C1 segment of cervical spinal cord (tissue), 14 donors: ENCODE measurements around the gene ZNF135.

Experiments used
- DNase-seq, 14 donors: peaks; one replicate each; lab custom pipeline; 2025; lab: John Stamatoyannopoulos, UW

Gene ZNF135

DNA sequence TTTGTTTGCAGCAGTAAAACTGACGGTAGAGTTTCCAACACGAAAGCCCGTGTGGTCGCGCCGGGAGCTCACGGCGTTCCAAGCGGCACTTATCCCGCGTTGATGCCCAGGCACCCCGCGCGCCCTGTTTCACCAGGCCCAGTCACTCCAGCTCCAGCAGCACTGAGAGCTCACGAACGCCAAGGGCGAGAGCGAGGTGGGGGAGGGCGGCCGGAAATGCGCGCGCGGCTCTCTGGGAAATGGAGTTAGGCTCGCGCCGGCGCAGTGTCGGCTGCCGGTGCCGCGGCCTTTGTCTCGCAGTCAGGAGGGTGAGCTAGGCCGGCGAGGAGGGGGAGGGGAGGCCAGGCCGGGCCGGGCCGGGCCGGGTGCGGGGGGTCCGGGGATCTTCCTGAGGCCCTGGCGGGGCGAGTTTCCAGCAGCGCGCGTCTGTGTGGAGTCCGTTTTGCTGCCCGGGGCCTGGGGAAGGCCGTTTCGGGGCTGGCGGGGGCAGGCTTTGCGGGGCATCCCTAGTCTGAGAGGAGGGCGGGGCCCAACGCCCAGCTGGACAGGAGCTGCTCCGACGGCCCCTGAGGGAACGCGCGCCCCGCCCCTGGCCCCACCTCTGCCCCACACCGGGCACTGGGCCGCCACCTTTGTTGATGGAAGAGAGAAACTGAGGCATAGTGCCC, at the start of gene ZNF135:
TSS of gene ZNF135 (plus strand) at position 280 of the 668 bp plus-strand sequence. CDS start 721 bp downstream, outside the sequence.
- DNase-seq, result peak; percentile 46 to 94 (median 88)

- no peak for DNase-seq
Measured at GRCh38 chr19:58009301-58009665, 49.8 kb upstream of the ZNF135 start.

GRCh38 chr19:58009666-58010301, 49.3 kb upstream of the ZNF135 start:
- DNase-seq, result peak; percentile 20 to 93 (median 82)

DNA sequence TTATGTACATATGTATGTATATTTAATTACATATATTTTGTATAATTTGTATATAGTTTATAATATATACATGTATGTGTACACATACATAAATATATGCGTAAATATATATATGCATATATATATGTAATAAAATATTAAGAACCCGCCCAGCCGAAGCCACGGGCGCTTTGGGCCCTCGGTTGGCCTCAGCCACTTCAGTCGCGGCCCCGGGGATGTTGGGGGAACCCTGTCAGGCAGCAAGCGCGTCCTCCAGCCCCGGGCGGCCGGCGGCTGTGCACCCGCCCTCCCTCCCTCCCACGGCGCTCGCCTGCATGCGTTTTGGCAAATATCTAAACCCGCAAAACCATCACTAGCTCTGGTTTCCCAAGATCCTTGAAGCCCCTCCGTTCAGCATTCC, 48.6 kb upstream of the ZNF135 start:
- no peak for DNase-seq

GRCh38 chr19:58014141-58014540, 44.9 kb upstream of the ZNF135 start:
- no peak for DNase-seq

DNA sequence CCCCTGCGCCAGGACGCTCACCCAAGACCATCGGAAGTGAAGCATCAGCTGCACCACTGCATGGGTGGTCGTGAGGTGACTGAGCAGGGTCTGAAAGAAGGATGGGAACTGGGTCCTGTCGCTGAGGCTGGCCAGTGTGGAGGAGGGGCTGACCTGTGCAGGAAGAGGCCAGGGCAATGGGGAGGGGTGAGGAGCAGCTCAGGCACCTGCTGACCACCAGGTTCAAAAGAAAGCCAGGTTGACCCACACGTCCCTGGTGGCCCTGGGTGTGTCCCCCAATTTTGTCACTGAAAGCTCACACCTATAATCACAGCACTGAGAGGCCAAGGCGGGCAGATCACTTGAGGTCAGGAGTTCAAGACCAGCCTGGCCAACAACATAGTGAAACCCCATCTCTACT, 39.0 kb upstream of the ZNF135 start:
- no peak for DNase-seq

DNA sequence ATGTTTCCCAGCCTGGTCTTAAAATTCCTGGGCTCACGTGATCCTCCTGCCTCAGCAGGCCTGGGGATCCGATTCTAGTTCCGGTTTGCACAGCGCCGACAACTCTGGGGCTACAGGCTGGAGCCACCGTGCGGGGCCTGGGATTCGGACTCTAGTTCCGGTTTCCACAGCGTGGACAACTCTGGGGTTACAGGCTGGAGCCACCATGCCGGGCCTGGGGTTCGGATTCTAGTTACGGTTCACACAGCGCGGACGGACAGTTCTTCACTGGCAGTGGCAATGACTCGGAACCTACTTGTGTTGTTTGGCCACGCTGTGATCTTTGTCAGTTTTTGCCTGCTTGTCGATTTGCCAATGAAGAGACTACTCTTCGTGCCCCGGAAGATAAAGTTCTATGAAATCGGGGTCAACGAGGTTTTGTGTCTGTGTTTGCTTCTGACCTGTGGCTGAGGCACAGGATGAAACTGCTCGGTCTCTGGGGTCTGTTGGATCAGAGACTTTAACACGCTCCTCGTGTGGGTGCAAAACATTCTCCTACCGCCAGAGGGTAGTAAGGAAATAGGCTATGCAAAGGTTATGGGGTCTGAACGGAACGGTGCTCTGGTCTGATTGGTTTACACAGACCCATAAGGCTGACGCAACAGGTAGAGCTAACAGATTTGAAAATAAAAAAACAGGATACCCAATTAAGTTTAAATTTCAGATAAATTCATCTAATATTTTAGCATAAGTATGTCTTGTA, 37.4 kb upstream of the ZNF135 start:
- DNase-seq, result peak in 11 of 14 donors; percentile 4 to 58 (median 14)

DNA sequence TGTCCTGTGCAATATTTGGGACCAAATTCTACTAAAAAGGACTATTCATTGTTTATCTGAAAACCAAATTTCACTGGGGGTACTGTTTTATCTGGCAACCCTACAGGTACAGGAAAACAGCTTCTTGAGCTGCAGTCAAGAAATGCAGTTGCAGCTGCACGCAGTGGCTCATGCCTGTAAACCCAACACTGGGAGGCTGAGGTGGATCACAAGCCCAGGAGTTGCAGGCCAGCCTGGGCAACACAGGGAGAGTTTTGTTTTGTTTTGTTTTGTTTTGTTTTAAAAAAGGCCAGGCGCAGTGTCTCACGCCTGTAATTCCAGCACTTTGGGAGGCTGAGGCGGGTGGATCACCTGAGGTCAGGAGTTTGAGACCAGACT, 36.8 kb upstream of the ZNF135 start:
- DNase-seq, result no peak

GRCh38 chr19:58024661-58025060, 34.4 kb upstream of the ZNF135 start:
- DNase-seq, result no peak

GRCh38 chr19:58033741-58034476, 25.2 kb upstream of the ZNF135 start, which contains the start of gene ZSCAN1:
Gene ZSCAN1 (plus strand): TSS chr19:58034025. CDS start chr19:58037837, 3,812 bp downstream.
- DNase-seq, result peak; percentile 31 to 91 (median 80)

DNA sequence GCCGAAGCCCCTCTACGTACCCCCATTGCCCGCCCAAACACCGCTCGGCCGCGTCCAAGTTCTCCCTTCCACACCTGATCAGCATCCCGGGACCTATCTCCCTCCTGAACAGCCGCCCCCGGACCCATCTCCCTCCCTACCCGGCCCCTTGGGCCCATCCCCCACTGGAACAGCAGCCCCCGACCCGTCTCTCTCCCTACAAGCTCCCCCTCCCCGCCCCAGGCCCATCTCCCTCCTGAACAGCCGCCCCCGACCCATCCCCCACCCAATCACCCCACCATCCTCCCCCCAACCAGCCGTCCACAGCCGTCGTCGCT, 24.6 kb upstream of the ZNF135 start:
- peak in 1 of 14 donors; percentile 8 for DNase-seq

GRCh38 chr19:58035863-58036262, 23.2 kb upstream of the ZNF135 start:
- DNase-seq, result no peak

DNA sequence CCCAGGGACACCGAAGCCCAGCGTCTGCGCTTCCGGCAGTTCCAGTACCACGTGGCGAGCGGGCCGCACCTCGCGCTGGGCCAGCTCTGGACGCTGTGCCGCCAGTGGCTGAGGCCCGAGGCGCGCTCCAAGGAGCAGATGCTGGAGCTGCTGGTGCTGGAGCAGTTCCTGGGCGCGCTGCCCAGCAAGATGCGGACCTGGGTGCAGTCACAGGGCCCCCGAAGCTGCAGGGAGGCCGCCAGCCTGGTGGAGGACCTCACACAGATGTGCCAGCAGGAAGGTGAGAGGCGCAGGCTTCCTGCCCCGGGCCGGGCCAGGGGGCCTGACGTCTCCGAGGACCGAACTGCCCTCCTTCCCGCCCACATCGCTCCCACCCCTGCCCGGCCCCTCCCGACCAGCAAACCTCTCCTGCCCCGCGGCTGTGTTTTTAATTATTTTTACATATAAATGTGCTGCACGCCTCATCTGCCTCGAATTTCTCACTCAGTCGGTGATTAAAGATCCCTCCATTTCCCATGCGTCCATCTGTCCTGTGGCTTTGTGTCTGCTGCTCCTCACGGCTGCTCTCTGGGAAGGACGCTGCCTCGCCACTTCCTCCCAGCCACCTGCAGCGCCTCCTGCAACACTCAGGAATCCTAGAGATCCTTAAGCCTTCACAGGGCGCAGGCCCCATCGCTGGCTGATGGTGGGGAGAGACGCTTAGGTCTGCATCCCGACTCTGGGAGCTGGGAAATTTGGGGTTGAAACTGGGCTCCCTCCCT, 21.0 kb upstream of the ZNF135 start:
- peak in 7 of 14 donors; percentile 0 to 58 (median 16) for DNase-seq

GRCh38 chr19:58038688-58039204, 20.3 kb upstream of the ZNF135 start:
- DNase-seq, result no peak

DNA sequence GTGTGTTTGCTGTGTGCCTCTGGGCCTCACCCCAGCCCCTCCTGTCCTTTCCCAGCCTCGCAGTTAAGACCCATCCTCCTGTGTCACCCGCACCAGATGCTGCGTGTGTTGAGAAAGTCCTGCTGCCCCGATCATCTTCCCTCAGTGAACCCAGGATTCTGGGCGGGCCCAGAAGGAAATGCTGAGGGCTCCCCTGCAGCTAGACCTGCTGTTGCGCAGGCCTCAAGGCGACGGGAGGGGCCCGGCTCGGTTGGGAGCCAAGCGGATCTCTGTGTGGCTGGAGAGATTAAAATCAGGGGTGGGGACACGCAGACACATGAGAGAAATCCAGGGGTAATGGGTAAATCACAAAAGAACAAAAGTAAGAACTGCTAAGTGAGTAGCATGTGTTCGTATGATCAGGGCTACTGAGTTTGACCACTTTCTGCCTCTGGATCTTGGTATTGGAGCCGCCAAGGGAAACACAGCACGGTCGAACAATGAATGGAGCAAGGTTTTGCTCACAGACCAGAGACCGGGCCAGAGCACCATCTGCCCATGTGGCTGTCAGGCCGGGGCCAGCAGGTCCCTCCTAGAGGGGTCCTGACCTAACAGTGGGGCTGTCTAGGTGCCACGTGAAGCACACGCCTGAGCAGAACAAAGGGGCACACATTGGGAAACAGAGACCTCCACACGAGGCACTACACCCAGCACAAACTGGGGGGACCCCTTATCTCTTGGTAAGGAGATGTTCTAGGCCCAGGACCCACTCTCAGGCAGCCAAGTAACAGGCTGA, 18.1 kb upstream of the ZNF135 start:
- no peak for DNase-seq

DNA sequence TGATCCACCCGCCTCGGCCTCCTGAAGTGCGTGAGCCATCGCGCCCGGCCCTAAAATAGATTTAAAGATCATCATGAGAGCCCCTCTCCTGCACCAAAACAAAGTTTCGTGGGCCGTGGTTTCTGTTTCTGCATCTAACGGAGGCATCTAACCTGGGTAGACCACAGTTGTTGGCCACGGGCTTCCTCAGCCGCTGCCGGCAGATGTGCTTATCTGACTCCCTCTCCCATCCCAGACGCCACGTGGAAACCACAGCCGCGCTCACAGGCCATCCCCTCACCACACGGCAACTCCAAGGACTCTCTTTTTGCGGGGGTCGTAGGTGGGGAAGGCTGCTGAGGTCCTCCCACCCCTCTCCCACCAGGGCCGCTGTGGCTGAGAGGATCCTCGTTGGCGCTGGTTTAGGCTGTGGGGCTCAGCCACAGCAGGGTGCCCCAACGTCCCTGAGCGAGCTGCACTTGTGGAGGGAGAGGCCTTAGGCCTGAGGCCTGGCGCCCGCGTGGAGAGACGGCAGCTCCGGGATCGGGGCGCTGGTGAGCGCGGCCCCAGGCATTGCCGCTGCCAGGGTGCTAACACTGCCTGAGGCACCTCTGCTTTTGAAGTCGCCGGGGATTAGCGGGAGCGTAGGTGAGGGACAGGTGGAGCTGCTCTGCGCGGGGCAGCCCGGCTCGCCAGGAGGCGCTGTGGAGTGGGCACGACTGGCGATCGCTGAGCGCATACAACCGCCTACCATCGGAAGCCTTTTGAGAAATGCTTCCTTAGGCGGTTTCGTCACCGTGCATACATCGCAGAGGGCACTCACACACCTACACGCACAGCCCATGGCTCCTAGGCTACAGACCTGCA, 16.4 kb upstream of the ZNF135 start:
- no peak for DNase-seq

GRCh38 chr19:58044391-58044790, 14.7 kb upstream of the ZNF135 start:
- no peak for DNase-seq

GRCh38 chr19:58044886-58045285, 14.2 kb upstream of the ZNF135 start:
- no peak for DNase-seq

DNA sequence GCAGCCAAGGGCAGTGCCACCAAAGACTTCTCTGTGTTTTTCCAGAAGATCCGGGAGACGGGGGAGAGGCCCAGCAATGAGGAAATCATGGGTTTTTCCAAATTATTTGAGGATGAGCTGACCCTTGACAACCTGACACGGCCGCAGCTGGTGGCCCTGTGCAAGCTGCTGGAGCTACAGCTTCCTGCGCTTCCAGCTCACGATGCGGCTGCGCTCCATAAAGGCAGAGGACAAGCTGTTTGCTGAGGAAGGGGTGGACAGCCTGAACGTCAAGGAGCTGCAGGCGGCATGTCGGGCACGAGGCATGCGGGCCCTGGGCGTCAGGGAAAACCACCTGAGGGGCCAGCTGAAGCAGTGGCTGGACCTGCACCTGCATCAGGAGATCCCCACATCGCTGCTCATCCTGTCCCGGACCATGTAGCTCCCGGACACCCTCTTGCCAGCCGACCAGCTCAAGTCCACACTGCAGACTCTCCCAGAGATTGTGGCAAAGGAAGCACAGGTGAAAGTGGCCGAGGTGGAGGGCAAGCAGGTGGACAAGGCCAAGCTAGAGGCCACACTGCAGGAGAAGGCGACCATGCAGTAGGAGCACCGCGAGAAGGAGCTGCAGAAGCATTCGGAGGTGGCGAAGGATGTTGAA, 13.6 kb upstream of the ZNF135 start:
- DNase-seq, result no peak
